SKM-1 (cell line): ENCODE results near the gene UMPS.

Experiments
- DNase-seq: peaks from one replicate; lab custom pipeline; 2025; ENCODE audit not compliant: unreplicated experiment; lab: John Stamatoyannopoulos, UW

Gene UMPS

DNA sequence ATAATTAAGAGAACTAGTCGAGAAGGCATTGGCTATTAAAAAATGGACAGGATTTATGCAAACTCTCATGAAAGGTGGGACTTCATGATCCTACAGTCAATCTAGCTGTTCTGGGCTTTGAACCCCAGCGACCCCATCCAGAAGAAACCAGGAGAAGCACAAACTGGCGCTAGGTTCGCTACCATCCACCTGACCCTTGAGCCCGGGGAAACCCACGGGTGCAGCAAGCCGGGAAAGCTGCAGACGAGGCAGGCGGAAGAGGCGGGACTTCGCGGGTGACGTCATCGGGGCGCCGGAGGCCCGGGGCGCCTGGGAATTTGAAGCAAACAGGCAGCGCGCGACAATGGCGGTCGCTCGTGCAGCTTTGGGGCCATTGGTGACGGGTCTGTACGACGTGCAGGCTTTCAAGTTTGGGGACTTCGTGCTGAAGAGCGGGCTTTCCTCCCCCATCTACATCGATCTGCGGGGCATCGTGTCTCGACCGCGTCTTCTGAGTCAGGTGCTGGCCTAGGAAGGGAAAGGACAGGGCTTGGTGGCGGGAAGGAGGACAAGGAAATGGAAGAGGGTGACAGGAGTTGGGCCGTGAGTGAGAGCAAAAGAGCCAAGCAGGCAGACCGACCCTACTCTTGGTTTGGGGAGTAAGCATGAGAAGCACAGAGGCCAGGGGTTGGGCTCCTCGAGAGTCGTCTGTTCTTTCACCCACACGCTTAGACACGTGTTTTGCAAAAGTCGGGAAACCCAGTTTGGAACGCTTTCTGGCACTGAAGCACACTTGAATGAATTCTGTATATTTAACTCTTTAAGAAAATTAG lies at the start of gene UMPS:
Gene UMPS (plus strand): TSS at position 324 of the 812 bp plus-strand sequence. CDS start 20 bp downstream, at position 344.
- DNase-seq = peak; percentile 73

DNA sequence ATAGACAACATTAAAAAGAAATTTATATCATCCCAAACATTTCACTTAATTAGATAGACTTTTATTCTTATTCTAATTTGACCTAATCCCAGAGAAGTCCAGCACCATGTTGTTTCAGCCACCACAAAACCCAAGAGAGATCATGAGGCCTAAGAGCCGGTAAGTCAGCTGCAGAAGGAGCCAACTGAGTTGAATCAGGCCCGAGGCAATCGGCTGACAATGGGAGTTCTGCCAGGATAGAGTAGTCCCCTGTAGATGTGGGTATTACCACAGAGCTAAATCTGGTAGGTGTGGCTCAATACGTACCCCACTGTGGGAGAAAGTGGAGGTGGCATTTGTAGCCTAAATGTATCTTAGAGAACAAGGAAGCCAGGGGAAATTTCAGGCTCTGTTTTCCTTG lies 49.7 kb upstream of the UMPS start:
- no peak for DNase-seq

DNA sequence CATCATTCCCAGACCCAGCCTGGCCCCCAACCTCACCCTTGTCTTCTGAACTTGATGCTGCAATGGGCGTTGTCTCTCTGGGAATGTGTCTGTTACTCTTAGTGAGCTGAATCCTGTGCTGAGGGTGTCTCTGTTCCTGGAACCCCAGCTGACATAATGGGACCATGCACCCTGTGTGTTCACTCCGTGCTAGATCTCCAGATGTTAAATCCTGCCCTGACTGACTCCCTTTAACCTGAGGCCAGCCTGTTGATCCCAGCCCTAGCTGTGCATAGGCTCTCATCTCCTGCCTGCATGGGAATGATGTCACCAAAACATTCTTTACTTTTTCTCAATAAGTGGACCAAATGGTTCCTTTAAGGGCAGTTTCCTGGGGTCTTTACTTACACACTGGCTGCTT lies 48.0 kb upstream of the UMPS start:
- no peak for DNase-seq

DNA sequence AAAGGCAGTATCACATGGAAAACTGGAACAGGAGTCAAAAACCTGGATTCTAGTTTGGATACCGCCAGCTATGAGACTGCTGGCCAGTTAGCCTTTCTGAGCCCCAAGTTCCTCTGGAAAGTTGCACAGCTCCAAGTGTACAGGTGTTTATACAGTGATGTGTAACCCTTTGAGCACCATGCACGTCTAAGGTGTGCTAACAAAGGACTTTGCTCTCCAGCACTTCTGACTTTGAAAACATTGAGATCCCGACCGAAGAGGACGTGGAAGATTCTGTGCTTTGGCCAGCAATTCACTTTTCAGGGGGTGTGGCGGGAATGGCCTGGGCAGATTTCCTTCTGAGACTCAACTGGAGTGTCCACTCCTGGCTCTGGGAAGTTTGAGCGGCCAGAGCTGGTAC lies 45.8 kb upstream of the UMPS start:
- no peak for DNase-seq

DNA sequence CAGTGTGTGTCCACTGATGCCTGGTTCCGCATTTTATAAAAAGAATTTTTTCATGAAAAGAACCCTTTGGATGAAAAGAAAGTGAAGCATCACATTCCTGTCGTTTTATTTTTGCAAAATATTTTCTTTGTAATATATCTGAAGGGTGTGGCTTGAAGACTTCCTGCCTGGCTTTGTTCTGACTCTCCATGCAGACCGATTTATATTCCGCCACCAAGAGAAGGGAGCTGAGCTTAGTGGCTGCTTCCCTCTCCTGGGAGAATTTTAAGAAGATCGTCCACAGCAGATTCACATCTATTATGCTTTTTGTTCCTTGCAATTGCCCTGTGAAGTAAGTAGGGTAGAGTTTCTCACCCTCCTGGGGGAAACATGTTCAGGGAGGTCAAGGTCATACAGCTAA lies 45.2 kb upstream of the UMPS start:
- no peak for DNase-seq

DNA sequence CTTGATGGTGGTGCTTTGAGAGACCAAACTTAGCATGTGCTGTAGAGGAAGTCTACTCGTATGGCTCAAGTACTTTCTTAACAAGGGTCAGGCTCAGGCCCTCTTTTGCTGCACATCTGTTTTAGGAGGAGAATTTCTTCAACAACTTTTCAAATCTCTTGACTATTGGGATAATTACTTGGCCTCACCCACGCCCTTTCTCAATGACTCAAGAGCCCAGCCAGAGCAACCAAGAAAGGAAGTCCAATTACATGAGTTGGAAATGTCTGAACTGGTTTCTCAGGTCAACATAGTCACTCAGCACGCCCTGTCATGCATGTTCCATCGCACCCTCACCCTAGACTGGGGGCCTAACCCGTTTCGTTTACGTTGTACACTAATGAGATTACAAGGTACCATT lies 44.8 kb upstream of the UMPS start:
- no peak for DNase-seq

DNA sequence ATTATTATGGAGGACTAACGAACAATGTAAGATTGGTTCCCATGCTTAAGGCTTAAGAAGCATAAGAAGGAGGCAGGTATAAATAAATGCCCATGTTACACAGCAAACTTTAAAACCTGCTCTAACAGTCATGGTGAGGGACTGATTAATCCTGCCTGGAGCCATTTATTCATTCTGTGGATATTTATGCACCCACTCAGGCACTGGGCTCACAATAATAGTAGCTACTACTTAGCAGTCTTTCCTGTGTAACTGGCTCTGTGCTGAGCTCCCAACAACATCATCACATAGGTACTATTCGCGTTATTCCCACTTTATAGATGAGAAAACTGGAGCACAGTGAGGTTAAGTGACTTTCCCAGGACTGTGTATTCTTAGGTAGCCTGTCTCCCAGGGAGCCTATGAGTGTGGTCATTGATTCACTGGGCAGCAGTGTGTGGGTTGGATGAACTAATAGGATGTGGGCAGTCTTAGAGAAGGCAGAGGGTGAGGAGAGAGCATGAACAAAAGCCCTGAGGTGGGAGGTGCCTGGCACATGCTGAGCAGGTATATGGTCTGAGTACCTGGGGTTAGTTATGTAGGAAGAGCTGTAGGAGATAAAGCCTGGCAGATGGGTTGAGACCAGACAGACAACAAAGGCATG lies 44.1 kb upstream of the UMPS start:
- DNase-seq = no peak

DNA sequence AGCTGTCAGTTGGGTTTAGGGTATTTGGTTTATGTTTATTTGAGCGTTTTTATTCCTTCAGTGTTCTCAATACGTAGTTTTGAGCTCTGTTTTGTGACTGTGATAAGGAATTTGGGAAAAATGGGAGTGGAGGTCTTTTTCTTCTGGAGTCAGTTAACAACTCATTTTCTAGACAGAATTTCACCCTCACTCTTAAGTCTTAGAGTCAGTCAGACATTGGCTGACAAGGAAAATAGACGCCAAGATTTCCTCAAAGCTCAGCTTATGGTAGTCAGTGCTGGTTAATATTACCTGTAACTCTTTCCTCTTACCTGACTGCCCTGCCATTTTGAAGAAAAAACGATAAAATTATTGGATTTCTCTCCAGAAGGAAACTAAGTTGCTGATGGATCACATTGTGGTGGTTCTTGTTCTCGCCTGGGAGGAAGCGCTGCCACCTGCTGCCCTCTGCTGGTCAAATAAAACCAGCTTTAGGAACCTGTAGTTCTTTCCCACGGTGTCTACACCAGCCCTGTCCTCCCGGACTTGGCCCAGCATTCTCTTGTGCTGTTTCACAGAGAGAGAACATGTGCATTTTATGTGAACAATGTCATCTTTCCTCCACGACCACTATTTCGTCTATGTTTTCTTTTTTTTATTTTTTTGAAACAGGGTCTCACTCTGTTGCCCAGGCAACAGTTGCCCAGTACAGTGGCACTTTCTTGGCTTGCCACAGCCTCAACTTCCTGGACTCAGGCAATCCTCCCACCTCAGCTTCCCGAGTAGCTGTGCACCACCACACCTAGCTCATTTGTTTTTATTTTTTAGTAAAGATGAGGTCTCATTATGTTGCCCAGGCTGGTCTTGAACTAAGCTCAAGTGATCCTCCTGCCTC lies 41.4 kb upstream of the UMPS start:
- peak; percentile 58 for DNase-seq

DNA sequence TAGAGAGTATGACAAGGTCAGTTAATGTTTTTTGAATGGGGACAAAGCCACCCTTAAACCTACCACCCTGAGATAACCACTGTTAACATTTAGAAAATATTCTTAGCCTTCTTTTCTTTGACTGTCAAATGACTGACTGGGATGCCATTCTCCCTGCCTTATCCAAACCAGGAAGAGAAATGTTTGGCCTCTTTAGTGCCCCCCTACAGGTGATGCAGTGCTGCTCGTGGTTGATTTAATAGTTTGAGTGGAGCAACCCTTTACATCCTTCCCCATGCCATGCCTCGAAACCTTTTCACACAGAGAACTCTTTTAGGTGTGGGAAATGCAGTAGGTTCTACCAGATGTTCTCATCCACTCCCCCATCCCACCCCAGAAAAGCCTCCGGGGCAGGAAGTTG lies 38.7 kb upstream of the UMPS start:
- DNase-seq = no peak

DNA sequence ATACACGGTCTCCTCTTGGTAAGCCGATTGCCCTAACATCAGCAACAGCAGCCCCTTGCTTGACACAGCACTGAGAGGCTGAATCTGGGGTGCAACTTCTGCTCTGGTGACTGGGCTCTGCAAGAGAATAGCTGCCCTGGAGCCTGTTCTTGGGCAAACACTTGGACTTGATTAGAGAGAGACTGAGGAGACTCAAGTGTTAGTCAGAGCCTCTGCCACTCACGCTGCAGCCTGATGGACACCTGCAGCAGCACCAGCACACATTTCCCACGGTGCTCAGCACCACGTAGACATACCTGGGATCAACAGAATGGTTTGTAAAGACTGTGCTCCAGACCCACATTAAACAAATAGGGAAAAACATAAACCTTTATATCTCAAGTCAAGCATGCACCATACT lies 35.8 kb upstream of the UMPS start:
- no peak for DNase-seq

DNA sequence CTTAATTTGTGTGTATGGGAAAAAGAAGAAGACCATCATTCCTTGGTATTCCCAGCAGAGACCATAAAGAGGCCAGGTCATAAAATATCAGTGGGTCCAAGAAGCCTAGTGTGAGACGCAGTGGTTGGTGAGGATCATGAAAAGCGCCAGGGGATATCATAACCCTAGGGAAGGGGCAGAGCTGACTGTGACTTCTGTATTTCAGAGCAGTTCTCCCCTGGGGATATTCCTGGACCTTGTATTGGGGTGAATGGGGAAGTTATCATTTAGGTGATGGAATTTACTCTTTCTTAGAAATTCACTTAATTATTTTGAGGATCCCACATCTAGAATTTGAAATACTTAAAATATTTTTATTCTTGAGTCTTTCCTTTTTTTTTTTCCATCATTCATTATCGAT lies 34.9 kb upstream of the UMPS start:
- no peak for DNase-seq

DNA sequence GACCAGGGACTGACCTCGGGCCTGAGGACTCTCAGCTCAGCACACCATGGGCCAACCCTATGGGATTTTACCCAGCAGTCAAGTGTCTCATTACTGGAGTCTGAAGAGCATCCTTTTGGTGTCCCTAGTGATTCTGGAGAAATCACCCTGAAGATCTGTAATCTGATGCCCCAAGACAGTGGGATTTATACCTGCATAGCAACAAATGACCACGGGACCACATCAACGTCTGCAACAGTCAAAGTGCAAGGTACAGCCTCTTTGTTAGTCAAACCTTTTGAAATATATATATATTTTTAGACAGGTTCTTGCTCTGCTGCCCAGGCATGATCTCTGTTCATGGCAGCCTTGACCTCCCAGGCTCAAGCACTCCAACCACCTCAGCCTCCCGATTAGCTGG lies 34.2 kb upstream of the UMPS start:
- no peak for DNase-seq

DNA sequence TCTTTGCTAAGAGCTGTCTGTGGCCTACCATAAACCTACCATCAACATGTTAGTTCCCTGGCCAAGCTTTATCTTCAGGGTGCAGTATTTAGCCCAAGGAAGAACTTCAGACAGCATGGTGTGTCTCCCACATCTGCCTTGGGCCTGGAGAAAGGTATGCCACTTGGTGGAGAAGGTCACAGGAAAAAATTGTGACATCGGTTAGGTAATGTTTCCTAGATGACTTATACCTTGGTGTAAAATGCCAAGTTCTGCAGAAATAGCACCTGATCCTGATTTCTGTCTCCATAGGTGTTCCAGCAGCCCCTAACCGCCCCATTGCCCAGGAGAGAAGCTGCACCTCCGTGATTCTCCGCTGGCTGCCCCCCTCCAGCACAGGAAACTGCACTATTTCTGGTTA lies 33.0 kb upstream of the UMPS start:
- DNase-seq = no peak

DNA sequence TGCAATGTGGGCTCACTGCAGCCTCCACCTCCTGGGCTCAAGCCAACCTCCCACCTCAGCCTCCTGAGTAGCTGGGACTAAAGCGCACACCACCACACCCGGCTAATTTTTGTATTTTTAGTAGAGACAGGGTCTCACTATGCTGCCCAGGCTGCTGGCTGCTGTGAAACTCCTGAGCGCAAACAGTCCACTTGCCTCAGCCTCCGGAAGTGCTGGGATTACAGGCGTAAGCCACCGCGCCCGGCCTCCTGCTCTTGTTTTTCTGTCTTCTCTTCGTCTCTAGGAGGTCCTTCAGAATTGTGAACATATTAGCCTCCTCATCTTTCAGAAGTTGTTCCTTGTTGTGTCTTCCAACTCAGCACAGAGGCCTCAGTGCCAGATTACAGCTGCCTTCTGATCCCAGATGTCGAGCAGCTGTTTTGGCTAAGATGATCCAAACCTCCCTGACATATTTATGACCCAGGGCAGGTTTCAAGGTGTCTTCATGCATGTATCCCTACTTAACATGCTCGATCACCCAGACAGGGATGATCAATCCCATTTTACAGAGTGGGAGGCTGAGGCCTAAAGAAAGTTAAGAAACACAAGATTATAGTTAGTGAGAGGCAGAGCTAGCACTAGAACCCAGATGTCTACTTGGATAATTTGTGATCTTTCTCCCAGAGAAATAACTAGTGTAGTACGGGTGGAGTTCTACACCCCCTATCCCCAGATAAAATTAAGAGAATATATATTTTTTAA lies 32.1 kb upstream of the UMPS start:
- DNase-seq = no peak

DNA sequence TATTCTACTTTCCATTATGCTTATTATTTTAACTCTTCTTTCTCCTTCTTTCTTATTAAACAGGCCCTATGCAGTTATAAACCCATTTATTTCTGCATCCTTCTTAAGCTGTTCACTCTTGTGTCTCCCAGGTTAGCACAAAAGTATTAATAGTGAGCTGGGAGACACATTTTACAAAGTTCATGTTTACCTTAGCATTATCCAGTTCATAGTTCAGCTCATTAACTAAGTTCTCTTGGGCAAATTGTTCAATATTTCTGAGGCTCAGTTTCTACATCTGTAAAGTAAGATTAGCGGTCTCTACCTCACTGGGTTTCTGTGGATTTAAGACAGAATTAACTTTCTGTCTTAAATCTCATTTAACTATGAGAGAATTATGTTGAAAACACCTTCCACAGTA lies 31.2 kb upstream of the UMPS start:
- DNase-seq = no peak

DNA sequence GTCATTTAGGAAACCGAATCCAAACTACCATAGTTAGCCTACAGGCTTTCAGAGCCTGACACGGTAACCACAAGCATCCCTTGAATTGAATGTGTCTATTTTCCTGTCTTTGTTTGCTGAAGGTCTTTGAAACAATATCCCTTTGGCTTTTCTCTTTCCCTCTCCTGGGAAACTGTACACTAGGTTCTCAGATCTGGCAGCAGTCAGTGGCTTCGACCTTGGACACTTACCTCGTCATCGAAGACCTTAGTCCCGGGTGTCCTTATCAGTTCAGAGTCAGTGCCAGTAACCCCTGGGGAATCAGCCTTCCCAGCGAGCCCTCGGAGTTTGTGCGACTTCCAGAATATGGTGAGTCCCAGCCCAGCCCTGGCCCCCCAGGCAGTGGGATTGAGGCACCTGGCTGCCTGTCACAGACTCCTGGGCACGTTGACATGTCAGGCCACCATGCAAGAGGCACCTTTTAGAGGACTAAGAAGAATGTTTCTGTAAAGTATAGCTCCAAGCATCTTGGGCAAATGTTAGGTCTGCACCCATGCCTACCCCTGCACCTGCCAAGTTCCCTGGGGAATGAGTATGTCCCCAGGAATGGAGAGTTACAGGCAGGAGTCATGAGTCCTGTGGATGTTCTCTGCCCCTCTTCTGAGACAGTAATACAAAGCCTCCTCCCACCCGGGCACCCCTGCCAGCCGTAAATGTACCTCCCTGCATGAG lies 30.4 kb upstream of the UMPS start:
- DNase-seq = no peak

DNA sequence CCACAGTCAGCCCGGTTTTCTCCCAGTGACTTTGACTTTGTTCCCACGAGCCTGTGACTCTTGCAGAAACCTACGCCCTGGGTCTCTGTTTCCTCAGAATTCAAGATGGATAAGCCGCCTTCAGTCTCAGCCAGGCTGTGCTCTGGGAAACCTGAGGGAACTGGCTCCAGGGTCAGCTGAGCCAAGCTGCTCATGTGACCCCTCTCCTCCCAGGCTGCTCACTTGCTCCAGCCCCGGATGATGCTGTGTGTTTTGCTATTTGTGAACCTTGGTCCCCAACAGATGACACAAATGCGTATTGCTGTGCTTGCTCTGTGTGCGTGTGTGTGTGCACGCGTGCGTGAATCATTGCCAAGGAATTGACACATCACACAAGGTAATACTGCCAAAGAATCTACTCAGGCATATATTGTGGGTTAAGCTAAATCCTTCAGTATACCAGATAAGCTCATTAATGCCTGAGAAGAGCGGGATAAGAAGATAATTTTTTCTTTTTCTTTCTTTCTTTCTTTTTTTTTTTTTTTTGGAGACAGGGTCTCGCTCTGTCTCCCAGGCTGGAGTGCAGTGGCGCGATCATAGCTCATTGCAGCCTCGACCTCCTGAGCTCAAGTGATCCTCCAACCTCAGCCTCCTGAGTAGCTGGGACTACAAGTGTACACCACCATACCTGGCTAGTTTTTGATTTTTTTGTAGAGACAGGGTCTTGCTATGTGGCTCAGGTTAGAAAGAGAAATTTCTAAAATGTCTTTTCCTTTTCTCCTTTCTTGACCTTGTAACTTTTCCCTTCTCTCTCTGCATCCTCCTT lies 29.2 kb upstream of the UMPS start:
- no peak for DNase-seq

DNA sequence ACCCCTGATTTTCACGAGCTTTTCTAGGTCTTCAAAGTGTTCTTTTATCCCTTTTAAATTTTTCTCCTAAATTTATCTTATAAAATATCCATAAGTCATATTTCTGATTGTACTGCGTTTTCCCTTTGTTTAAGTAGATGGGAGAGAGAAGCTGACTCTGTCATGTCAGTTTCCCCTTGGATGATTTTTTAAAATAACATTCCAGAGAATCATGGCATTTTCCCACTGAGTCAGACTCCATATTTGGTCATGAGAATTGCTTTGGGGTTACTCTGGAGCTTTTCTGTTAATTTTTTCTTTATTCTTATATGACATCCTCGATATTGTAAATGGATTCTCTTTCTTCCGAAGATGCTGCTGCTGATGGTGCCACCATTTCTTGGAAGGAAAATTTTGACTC lies 28.6 kb upstream of the UMPS start:
- no peak for DNase-seq

DNA sequence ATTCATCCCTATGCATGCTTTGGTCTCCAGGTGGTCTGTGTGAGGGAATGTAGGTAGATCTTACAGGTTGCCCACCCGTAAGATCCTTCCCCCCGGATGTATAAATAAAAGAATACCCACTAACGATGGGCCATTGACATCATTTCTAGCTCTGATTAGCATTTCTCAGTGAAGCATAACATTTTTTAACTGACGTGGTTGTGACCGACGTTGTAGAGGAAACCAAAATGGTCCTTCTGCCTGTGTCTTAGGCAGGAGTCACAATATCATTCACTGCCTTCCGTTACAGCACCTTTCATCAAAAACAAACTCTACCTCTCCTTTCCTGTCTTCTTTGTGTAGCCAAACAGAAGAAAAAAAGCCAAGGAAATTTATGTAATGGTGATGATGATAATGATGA lies 27.3 kb upstream of the UMPS start:
- no peak for DNase-seq

DNA sequence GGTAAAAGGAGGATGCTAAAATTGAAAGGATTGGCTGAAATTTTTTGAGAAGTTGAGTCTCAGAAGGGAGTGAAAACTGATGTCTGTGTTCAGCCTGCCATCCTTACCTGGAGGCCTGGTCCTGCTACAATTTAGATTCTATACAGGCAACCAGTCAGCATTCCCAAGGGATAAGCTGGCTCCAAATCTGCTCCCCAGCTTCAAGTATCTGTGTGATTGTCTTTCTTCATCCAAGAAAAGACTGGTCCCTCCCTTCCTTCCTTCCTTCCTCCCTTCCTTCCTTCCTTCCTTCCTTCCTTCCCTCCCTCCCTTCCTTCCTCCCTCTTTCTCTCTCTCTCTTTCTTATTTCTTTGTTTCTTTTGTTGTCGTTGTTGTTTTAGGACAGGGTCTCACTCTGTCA lies 24.7 kb upstream of the UMPS start:
- DNase-seq = no peak
